Measurements from ENCODE around the gene PDZRN4.

Gene PDZRN4

GRCh38 chr12:41465526-41465925 lies 277.4 kb downstream of the PDZRN4 start:
- no peak for DNase-seq

DNA sequence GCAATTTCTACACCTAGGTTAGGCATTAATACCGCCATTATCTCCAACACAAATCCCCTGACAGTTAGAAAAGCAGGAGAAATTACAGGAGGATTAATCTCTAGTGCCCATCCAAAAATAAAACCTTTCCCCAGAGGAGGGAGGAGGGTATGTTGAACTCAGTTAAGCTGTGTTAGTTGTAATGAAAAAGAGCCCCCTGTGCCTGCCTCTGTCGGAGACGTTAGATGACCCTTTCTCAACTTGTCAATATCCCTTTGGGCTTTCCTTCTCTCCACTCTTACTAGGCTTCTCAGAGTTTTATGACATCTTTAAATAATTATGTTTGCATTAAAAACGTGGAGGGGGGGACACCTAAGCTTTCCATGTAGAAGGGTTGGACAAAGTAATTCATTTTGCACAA lies 278.2 kb downstream of the PDZRN4 start:
- DNase-seq = no peak

- DNase-seq = no peak
Observed at GRCh38 chr12:41466802-41467201, 278.7 kb downstream of the PDZRN4 start.

DNA sequence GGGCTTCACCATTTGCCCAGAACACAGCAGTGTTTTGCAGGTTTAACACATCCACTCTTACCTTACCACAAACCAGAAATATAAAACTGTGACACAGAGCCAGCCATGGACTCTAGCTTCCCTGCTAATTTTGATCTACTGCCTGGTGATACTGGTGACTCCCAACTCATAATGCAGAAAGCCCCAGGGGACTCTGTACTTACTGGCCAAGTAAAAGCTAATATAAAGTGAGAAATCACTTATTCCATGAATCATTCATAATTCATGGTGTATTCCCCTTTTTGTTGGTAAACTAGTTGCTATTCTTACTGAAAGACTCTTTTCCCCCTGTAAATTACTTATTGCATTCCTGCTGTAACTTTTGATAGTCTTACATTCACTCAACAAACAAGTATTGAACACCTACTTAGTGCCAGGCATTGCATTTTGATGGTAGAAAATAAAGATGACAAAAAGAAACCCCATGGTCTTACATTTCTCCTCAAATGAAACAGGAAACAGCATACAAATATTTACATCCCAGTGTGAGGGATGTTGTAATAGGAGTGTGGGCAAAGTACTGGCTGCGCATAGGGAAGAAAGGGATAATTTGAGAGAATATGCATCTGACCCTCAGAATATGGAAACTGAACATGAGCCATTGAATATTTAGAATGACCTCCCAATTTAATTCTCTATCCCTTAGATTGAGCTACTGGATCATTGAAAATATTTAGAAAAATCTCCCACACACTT lies 279.6 kb downstream of the PDZRN4 start:
- no peak for DNase-seq

DNA sequence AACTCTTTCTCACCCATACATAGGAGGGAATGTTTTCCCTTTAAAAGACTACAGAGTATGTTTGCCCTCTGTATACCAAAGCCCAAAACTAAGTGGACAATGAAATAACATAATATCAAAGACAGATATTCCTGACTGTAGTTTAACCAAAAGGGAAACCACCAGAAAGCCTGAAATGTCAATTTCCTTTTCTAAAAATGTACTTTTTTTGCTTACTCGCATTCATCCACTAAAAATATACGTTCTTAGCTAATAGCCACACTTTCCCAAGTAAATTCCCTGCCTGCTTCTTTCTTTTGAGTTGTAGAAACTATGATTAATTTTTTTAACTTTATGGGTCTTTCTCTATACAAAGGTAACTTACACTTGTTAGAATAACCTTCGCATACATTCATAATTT lies 280.2 kb downstream of the PDZRN4 start:
- DNase-seq = no peak

GRCh38 chr12:41468756-41469155 lies 280.6 kb downstream of the PDZRN4 start:
- no peak for DNase-seq

DNA sequence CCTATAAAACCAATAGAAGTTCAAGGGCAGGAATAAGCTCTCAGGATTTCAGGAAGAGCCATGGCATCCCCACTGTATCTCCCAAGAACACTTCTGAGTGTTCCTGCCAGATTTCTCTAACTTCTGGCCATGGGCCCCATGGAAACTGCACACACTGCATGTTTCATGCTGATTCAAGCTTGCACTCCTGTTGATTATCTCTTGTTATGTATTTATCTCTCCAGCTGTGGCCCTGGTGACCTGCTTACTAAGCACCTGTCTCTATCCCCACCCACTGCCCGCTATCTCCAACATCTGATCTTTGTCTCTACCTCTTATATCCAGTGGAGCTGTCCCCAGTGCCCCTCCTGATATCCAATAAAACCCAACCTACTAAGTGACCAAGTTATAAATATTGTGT lies 285.3 kb downstream of the PDZRN4 start:
- no peak for DNase-seq

DNA sequence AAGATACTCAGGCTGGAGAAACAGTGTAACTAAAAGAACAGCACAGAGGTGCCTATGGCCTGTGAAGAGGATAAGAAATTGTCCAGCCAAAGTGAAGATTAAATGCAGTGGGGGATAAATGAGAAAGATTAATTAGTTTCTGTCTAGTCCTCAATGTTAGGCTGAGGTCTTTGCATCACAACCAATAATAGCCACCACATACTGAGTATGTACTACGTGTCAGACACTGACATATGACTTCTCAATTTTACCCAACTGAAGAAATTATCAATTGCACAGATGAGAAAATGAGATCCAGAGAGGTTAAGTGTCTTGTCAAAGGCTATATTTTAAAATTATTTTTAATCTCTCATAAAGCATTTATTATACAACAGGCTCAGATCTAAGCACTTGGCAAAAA lies 285.9 kb downstream of the PDZRN4 start:
- no peak for DNase-seq

DNA sequence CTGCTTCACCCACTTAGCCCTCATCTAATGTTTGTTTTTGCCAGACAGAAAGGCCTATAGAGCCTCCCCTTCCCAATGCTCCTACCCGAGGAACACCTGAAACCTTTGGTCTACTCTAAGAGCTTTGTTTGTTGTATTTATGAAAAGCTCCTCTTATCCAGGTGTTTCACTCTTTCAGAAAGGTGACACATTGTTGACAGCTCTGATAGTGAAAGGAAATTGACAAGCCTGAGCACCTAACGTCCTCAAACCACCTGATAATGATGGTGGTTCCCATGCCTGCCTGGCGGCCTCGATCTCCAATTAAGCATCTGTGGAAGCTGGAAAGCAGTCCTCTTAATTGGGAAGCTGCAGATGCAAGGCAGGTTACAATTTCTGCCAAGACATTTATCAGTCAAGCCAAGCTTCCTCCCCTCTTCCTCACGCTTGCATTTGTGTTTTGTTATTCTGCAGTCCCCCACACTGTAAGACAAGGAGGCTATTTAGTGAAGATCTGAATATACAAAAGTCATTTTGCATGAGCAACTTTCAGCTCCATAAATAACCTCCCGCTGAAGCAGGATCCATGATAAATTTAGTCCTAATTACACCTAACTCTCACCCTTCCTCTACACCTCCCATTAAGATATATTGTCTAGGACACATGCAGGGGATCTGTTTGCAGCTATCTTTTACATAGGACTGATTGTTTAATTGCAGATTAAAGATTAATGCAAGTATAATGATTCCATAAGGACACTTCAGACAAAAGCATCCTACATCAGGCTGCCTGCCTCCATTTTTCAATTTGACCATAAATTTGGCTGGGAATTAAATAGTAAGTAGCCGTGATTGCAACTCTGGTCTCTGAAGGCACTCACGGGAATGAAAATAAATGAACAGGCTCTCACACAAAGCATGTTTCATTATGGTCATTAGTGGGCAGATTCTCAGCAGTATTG lies 288.6 kb downstream of the PDZRN4 start:
- no peak for DNase-seq

- DNase-seq = no peak
Observed at GRCh38 chr12:41479426-41479825, 291.3 kb downstream of the PDZRN4 start.

DNA sequence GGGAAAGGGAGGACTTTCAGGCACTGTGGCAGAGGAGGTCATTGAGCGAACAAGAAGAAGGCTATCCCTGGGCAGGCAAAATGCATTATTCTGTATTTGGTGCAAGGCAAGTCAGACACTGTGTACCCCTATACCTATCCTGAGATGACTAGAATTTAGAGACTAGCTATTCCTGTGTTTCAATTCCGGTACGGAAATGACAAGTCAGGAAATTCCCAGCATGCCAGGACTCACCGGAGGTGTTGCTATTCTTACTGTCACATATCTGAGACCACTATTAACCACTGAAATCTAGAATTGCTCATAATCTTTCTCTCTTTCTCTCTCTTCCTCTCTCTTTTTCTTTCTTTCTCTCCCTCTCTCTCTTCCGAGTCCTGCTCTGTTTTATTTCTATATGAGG lies 297.1 kb downstream of the PDZRN4 start:
- DNase-seq = no peak

DNA sequence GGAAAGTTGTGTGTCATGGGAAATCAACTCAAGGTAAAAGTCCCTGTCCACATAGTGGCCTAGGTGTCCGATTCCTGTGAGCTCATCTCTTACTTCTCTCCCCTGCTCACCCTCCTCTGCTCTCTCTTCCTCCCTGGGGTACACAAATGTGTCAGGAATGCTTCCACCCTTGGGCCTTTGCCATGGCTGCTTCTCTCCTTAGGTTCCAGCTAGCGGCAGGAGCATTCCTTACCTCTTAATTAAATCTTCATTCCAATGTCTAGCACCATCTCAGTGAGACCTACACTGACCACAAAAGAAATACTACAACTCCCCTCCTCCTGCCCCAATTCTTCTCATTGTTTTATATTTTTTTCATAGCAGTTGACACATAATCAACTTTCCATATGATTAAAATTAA lies 298.6 kb downstream of the PDZRN4 start:
- DNase-seq = no peak

- DNase-seq = no peak
Observed at GRCh38 chr12:41496009-41496408, 307.9 kb downstream of the PDZRN4 start.

GRCh38 chr12:41497409-41497808 lies 309.3 kb downstream of the PDZRN4 start:
- DNase-seq = no peak

GRCh38 chr12:41504976-41505375 lies 316.9 kb downstream of the PDZRN4 start:
- DNase-seq = no peak

DNA sequence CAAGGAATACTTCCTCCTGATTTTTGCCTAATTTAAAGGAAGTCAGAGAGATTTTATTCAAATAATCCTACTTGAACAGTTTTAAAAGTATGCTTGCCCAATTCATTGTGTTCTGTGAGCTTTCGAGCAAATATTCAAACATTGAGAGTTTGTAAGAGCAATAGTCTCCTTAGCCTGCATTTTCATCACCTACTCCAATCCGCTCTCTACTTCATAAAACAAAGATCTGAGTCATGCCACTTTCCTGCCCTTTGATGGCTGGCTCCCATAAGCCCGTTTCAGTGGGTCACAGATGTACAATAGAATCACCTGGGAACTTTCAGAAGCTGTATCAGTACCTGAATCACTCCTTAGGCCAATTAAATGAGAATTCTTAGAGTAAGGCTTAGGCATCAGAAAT lies 319.2 kb downstream of the PDZRN4 start:
- DNase-seq = no peak

- DNase-seq = no peak
Observed at GRCh38 chr12:41509271-41510055, 321.3 kb downstream of the PDZRN4 start.

GRCh38 chr12:41510470-41510869 lies 322.4 kb downstream of the PDZRN4 start:
- no peak for DNase-seq

DNA sequence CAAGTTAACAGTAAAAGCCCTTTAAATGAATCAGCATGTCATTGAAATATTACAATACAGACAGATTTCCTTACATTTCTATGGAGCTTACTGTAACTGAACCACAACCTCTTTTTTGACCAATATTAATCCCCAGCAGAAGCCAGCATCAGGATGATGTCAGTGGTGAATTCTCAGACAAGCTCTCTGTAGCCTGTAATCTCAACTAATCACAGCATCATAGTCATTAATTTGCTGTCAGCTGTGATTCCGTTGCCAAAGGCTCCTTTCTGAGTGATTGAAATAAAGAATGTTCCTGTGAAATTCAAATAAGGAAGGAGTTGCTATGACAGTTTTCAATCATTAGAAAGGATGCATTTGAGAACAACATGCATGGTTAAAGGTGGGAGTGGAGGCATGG lies 323.1 kb downstream of the PDZRN4 start:
- no peak for DNase-seq

GRCh38 chr12:41512497-41512896 lies 324.4 kb downstream of the PDZRN4 start:
- no peak for DNase-seq

DNA sequence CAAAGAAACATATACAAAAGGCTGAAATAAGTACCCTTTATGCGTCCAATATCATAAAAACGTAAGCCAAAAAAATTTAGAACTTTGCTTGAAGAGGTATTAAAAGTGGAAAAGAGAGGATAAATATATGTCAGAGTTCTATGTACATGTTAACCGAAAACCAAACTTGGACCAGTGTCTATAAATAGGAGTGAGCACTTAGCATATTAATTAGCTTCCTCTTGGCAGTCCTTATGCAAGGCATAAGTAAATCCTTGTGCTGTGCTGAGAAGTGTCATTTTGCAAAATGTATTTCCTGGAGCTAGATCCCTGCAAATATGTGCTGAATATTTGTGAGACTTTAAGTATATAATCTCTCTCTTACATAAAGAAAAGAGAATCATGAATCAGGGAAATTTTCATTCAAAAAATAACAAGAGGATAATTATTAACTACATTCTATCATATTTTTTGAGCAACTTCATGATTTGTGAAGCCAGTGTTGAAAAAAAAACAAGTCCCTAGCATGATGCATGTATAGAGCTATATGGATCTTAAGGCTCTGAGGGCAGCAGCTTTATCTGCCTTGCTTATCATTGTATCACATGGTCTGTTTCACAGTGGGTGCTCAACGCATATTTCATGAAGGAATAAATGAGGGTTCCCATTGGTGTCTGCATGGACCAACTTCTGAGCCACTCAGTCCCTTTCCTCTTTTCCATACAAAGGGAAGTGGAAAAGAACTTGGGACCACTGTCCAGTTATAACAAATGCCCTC lies 326.1 kb downstream of the PDZRN4 start:
- no peak for DNase-seq

GRCh38 chr12:41514907-41515306 lies 326.8 kb downstream of the PDZRN4 start:
- no peak for DNase-seq

DNA sequence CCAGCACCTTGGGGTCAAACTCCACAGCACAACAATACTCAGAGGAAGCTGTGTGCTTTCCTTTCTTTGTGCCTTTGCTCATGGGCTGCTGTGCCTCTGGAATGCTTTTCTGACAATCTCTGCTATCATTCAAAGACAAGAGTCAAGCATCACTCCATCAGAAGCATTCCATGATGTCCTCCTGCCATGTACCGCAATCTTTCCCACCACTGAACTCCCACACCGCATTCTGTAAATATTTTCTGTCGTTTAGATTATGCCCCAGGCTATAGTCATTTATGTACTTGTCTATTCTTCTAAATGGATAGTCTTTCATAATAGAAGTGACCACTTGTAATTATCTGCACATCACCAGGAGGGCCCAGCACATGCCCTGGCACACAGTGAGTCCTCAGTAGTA lies 327.8 kb downstream of the PDZRN4 start:
- no peak for DNase-seq

Measured in CD4-positive, alpha-beta T cell treated with Interleukin-21 for 1 hour (primary cell).